SK-N-SH (cell line): ENCODE results near the gene INPPL1. TPM values are rescaled to one million over a fixed set of nuclear protein-coding genes. Genes with fewer than 3 reads are reported as not detected.
A peak's percentile ranks its signal among the peaks of the same experiment; 100 is the strongest.

Source experiments
- CTCF ChIA-PET: fragments of 300-600, 350-600 bp; formaldehyde crosslinking; extraction: SDS; loops from one replicate; lab custom pipeline; 2021; lab: Yijun Ruan, JAX
- POLR2A ChIA-PET: fragments of 350-600 bp; sonication (Branson Sonifier 250); formaldehyde crosslinking; extraction: SDS; loops from one replicate; lab custom pipeline; 2020; ENCODE audit warnings: antibody characterized with exemption, inconsistent platforms; lab: Yijun Ruan, JAX
- DNase-seq: peaks from one replicate; pipeline ENCODE4 v3.0.0; 2012
- H2AFZ ChIP-seq: fragments of 200-600 bp; sonication (generic); 2 replicates; pipeline ENCODE4 v1.8.1; 2016; ENCODE audit warnings: antibody characterized with exemption, mild to moderate bottlenecking, low read depth
- H3F3A ChIP-seq: fragments of 200-600 bp; sonication (generic); replicated peaks from 2 replicates; pipeline ENCODE3; 2016; ENCODE audit warnings: antibody characterized with exemption, mild to moderate bottlenecking; ENCODE audit not compliant: insufficient read depth
- H3K27ac ChIP-seq, 2 experiments: fragments of 200-500 bp in 1 of 2; fragments of 200-600 bp in 1 of 2; sonication (Bioruptor generic) in 1 of 2; sonication (generic), shearing (Covaris generic) in 1 of 2; 2 replicates each; pipeline versions ENCODE4 v1.5.1 to v1.6.1; 2014 to 2016; ENCODE audit warnings: low read depth in 2 of 2, inconsistent platforms in 1 of 2, low read length in 1 of 2, mild to moderate bottlenecking in 1 of 2, mixed read lengths in 1 of 2
- H3K27me3 ChIP-seq: fragments of 200-600 bp; sonication (generic), shearing (Covaris generic); 2 replicates; pipeline ENCODE4 v1.6.1; 2016; ENCODE audit warnings: mixed run types; ENCODE audit not compliant: insufficient read depth
- H3K36me3 ChIP-seq, 2 experiments: fragments of 200-500 bp in 1 of 2; fragments of 200-600 bp in 1 of 2; sonication (Bioruptor generic) in 1 of 2; sonication (generic) in 1 of 2; replicated peaks in 1 of 2; 2 replicates each; pipeline versions ENCODE3 to v1.5.1; 2014 to 2016; ENCODE audit warnings: low read length in 1 of 2, mild to moderate bottlenecking in 1 of 2; ENCODE audit not compliant: insufficient read depth in 2 of 2, control insufficient read depth in 1 of 2
- H3K4me1 ChIP-seq, 2 experiments: fragments of 200-500 bp in 1 of 2; fragments of 200-600 bp in 1 of 2; sonication (Bioruptor generic) in 1 of 2; sonication (generic), shearing (Covaris generic) in 1 of 2; 2 replicates each; pipeline versions ENCODE4 v1.5.1 to v1.6.1; 2014 to 2016; ENCODE audit warnings: low read depth in 1 of 2, low read length in 1 of 2, mixed run types in 1 of 2; ENCODE audit not compliant: insufficient read depth in 2 of 2, control insufficient read depth in 1 of 2
- H3K4me2 ChIP-seq: fragments of 200-600 bp; sonication (generic), shearing (Covaris generic); 2 replicates; pipeline ENCODE4 v1.6.1; 2017; ENCODE audit warnings: mixed run types
- H3K4me3 ChIP-seq, 2 experiments: fragments of 200-500 bp in 1 of 2; fragments of 200-600 bp in 1 of 2; sonication (Bioruptor generic) in 1 of 2; sonication (generic), shearing (Covaris generic) in 1 of 2; 2 replicates each; pipeline versions ENCODE4 v1.5.1 to v1.8.1; 2014 to 2016; ENCODE audit warnings: low read depth in 2 of 2, inconsistent platforms in 1 of 2, low read length in 1 of 2, mild to moderate bottlenecking in 1 of 2, mixed read lengths in 1 of 2, moderate library complexity in 1 of 2
- H3K79me2 ChIP-seq: fragments of 200-600 bp; sonication (generic); 2 replicates; pipeline ENCODE4 v1.8.1; 2017; ENCODE audit warnings: mild to moderate bottlenecking; ENCODE audit not compliant: insufficient read depth
- H3K9ac ChIP-seq: fragments of 200-600 bp; sonication (generic); 2 replicates; pipeline ENCODE4 v1.6.1; 2017; ENCODE audit warnings: mixed run types
- H3K9me2 ChIP-seq: fragments of 200-600 bp; sonication (generic); 2 replicates; pipeline ENCODE4 v1.6.1; 2017; ENCODE audit warnings: mixed run types
- H3K9me3 ChIP-seq: fragments of 200-600 bp; sonication (generic); 2 replicates; pipeline ENCODE4 v1.6.1; 2017; ENCODE audit warnings: mixed run types, mild to moderate bottlenecking, moderate library complexity
- H4K20me1 ChIP-seq: fragments of 200-600 bp; sonication (generic); 2 replicates; pipeline ENCODE4 v1.6.1; 2017; ENCODE audit warnings: mild to moderate bottlenecking, mixed run types; ENCODE audit not compliant: insufficient read depth
- CHD2 ChIP-seq: fragments of 150-350 bp; IDR thresholded peaks from 2 replicates; pipeline ENCODE4 v1.6.1; 2018; ENCODE audit warnings: low read length; ENCODE audit not compliant: partially characterized antibody
- CTCF ChIP-seq: fragments of 200-600 bp; sonication (generic); IDR thresholded peaks from 2 replicates; pipeline ENCODE4 v1.6.1; 2017; ENCODE audit warnings: antibody characterized with exemption, mild to moderate bottlenecking, moderate library complexity
- EP300 ChIP-seq, 2 experiments: IDR thresholded peaks; 2 replicates each; pipeline versions ENCODE4 v1.4.0 to v1.6.1; 2012; ENCODE audit warnings: borderline replicate concordance in 1 of 2, low read depth in 1 of 2, low read length in 1 of 2
- EZH2phosphoT487 ChIP-seq: fragments of 200-600 bp; sonication (generic); IDR thresholded peaks from 2 replicates; pipeline ENCODE4 v1.6.1; 2017; ENCODE audit warnings: low read depth, mixed run types, mild to moderate bottlenecking, antibody characterized with exemption, moderate library complexity, borderline replicate concordance
- FOXJ3 ChIP-seq: sonication (generic); formaldehyde crosslinking; IDR thresholded peaks from 2 replicates; pipeline ENCODE4 v1.5.1; 2020; ENCODE audit warnings: mild to moderate bottlenecking, missing genetic modification reagents
- POLR2AphosphoS5 ChIP-seq: IDR thresholded peaks from 2 replicates; pipeline ENCODE4 v1.6.1; 2012; ENCODE audit warnings: low read depth, low read length
- RAD21 ChIP-seq: IDR thresholded peaks from 2 replicates; pipeline ENCODE4 v1.6.1; 2012; ENCODE audit warnings: mild to moderate bottlenecking, low read length
- RCOR1 ChIP-seq: fragments of 150-350 bp; IDR thresholded peaks from 2 replicates; pipeline ENCODE4 v1.6.1; 2017; ENCODE audit warnings: antibody characterized with exemption, low read length
- REST ChIP-seq: IDR thresholded peaks from 2 replicates; pipeline ENCODE4 v1.6.1; 2012; ENCODE audit warnings: mild to moderate bottlenecking, low read depth, low read length, moderate library complexity
- SIN3A ChIP-seq: IDR thresholded peaks from 2 replicates; pipeline ENCODE4 v1.6.1; 2012; ENCODE audit warnings: low read depth, mild to moderate bottlenecking, low read length, moderate library complexity, borderline replicate concordance
- SMC3 ChIP-seq: IDR thresholded peaks from 2 replicates; pipeline ENCODE4 v1.6.1; 2012; ENCODE audit warnings: low read depth, low read length, improper control_type of control experiment
- TAF1 ChIP-seq: IDR thresholded peaks from 2 replicates; pipeline ENCODE4 v1.6.1; 2012; ENCODE audit warnings: low read depth, mild to moderate bottlenecking, low read length, moderate library complexity, borderline replicate concordance
- YY1 ChIP-seq: IDR thresholded peaks from 2 replicates; pipeline ENCODE4 v1.4.0; 2012; ENCODE audit warnings: low read depth, mild to moderate bottlenecking
- WGBS: methylation state at CpG from one replicate; pipeline ENCODE4 v1.1.6; 2017; ENCODE audit warnings: low lambda C conversion rate; 5-methylcytosine and 5-hydroxymethylcytosine counted together
- polyA plus RNA-seq, 3 experiments: library from polyadenylated mRNA; depleted of rRNA; stranded (reverse); fragments of >200 nt; gene quantifications; 2 replicates each; pipeline ENCODE4 v1.2.3, GENCODE V29; 2012
- TF ChIP-seq, protein P1 (sequence below): IDR thresholded peaks from 2 replicates; pipeline ENCODE4 v1.4.0; 2012; ENCODE audit warnings: low read depth, borderline replicate concordance
- TF ChIP-seq, protein P2 (sequence below): fragments of 150-350 bp; IDR thresholded peaks from 2 replicates; pipeline ENCODE4 v1.6.1; 2017; ENCODE audit warnings: antibody characterized with exemption, low read length, low read depth, borderline replicate concordance

Gene INPPL1
- polyA plus RNA-seq, 1 of the 3 experiments (the other 2 are of a cell fraction): 123 TPM

- H4K20me1 ChIP-seq: peaks cover 11% of the 10 kb centered on the region; the same call in 1 of the 2 replicates
Observed at GRCh38 chr11:72237112-72237931, 12.8 kb downstream of the INPPL1 start.

More at GRCh38 chr11:72237112-72237931, 12.8 kb downstream of the INPPL1 start:
- H3K4me2 ChIP-seq: no peak overlapping the region
- H3K27me3 ChIP-seq: no peaks in the 10 kb centered on the region
- no peak overlapping the region for H2AFZ ChIP-seq
- peak; percentile 16 for TF ChIP-seq POLR2AphosphoS5
- no peak for TF ChIP-seq TAF1
- TF ChIP-seq, protein P1, sequence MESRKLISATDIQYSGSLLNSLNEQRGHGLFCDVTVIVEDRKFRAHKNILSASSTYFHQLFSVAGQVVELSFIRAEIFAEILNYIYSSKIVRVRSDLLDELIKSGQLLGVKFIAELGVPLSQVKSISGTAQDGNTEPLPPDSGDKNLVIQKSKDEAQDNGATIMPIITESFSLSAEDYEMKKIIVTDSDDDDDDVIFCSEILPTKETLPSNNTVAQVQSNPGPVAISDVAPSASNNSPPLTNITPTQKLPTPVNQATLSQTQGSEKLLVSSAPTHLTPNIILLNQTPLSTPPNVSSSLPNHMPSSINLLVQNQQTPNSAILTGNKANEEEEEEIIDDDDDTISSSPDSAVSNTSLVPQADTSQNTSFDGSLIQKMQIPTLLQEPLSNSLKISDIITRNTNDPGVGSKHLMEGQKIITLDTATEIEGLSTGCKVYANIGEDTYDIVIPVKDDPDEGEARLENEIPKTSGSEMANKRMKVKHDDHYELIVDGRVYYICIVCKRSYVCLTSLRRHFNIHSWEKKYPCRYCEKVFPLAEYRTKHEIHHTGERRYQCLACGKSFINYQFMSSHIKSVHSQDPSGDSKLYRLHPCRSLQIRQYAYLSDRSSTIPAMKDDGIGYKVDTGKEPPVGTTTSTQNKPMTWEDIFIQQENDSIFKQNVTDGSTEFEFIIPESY: no peak
- TF ChIP-seq EP300 (IDR thresholded peaks at IDR 0.05; ENCODE audit: borderline replicate concordance in 1 of 2, low read depth in 1 of 2, low read length in 1 of 2): no peak
- TF ChIP-seq RAD21: no peak
- TF ChIP-seq SIN3A: 0 out of 2 replicates have a peak, but pooled peaks have one; percentile 30
- TF ChIP-seq REST: no peak
- TF ChIP-seq RCOR1: 0 out of 2 replicates have a peak, but pooled peaks have one; percentile 6
- no peak for TF ChIP-seq CTCF
- TF ChIP-seq YY1: no peak
- TF ChIP-seq EZH2phosphoT487: no peak
- TF ChIP-seq, protein P2, sequence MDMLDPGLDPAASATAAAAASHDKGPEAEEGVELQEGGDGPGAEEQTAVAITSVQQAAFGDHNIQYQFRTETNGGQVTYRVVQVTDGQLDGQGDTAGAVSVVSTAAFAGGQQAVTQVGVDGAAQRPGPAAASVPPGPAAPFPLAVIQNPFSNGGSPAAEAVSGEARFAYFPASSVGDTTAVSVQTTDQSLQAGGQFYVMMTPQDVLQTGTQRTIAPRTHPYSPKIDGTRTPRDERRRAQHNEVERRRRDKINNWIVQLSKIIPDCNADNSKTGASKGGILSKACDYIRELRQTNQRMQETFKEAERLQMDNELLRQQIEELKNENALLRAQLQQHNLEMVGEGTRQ: no peak
- peak; percentile 73 for TF ChIP-seq CHD2
- TF ChIP-seq FOXJ3 (CRISPR knock-in tag): peak; percentile 16; the same call in 1 of the 2 replicates
- peak; percentile 10; the same call in 1 of the 2 replicates for TF ChIP-seq SMC3
- H3K79me2 ChIP-seq: peaks cover 12% of the 10 kb centered on the region
- peak; percentile 74 for DNase-seq
- peak overlapping the region; percentile 64 to 90; a peak in 3 of 4 replicates for H3K27ac ChIP-seq
- ChIA-PET CTCF (interaction anchor here (0.6 to 19.7 kb wide), 37 partner anchors 8 to 308 kb away, joined by 3 to 314 read pairs (median 5); partner anchors contain the start of genes CLPB, INPPL1 and RNF121), POLR2A (interaction anchor here (0.9 to 15.5 kb wide), 24 partner anchors 11 to 212 kb away, joined by 3 to 880 read pairs (median 10); partner anchors contain the start of genes ANAPC15, CLPB and INPPL1)
- 60% methylated on average over 7 of the region's 22 CpGs for WGBS
- H3K4me3 ChIP-seq: no peak overlapping the region; a peak in 1 of 4 replicates
- H3F3A ChIP-seq: peaks cover 60% of the 10 kb centered on the region
- no peak overlapping the region for H3K9ac ChIP-seq
- H3K9me2 ChIP-seq: no peaks in the 10 kb centered on the region
- H3K4me1 ChIP-seq: peaks cover 17 to 27% of the 10 kb centered on the region in 2 experiments; a peak in 2 of 4 replicates
- no peaks in the 10 kb centered on the region for H3K9me3 ChIP-seq
- peaks cover 25 to 55% of the 10 kb centered on the region in 2 experiments for H3K36me3 ChIP-seq
